HepG2 (cell line): ENCODE results near the gene HDAC3. TPM values are rescaled to one million over a fixed set of nuclear protein-coding genes. Genes with fewer than 3 reads are reported as not detected.

Source experiments
- CEBPG ChIP-seq: IDR thresholded peaks from 2 replicates; pipeline ENCODE4 v1.6.1; 2016
- ELF3 ChIP-seq: IDR thresholded peaks from 2 replicates; pipeline ENCODE4 v1.6.1; 2016; ENCODE audit warnings: missing genetic modification reagents, missing compliant biosample characterization
- HNRNPUL1 ChIP-seq: fragments of 200-400 bp; formaldehyde crosslinking; IDR thresholded peaks from 2 replicates; pipeline ENCODE4 v1.6.1; 2017; ENCODE audit warnings: low read depth, mild to moderate bottlenecking, low read length, moderate library complexity
- KLF12 ChIP-seq: sonication (generic); formaldehyde crosslinking; IDR thresholded peaks from 2 replicates; pipeline ENCODE4 v1.4.0; 2020; ENCODE audit warnings: missing genetic modification reagents, borderline replicate concordance
- POGZ ChIP-seq: sonication (generic); formaldehyde crosslinking; IDR thresholded peaks from 2 replicates; pipeline ENCODE4 v1.4.0; 2020; ENCODE audit warnings: mild to moderate bottlenecking, missing genetic modification reagents
- POLR2G ChIP-seq: fragments of 200-400 bp; formaldehyde crosslinking; IDR thresholded peaks from 2 replicates; pipeline ENCODE4 v1.6.1; 2018; ENCODE audit warnings: mild to moderate bottlenecking, low read depth, low read length, moderate library complexity
- SIN3A ChIP-seq: IDR thresholded peaks from 2 replicates; pipeline ENCODE4 v1.6.1; 2011; ENCODE audit warnings: low read depth, mild to moderate bottlenecking, control low read depth, low read length, borderline replicate concordance
- TFDP1 ChIP-seq: IDR thresholded peaks from 2 replicates; pipeline ENCODE4 v1.6.1; 2016; ENCODE audit warnings: missing compliant biosample characterization, missing genetic modification reagents, borderline replicate concordance
- U2AF1 ChIP-seq: fragments of 200-400 bp; formaldehyde crosslinking; optimal IDR thresholded peaks from 2 replicates; pipeline ENCODE3; 2017; ENCODE audit warnings: mild to moderate bottlenecking, low read depth, low read length
- ZNF354B ChIP-seq: sonication (generic); formaldehyde crosslinking; IDR thresholded peaks from 2 replicates; pipeline ENCODE4 v1.8.0; 2022; ENCODE audit warnings: mild to moderate bottlenecking, missing genetic modification reagents
- ZNF616 ChIP-seq: sonication (generic); formaldehyde crosslinking; IDR thresholded peaks from 2 replicates; pipeline ENCODE4 v1.5.0; 2020; ENCODE audit warnings: low read depth, mild to moderate bottlenecking, missing genetic modification reagents
- ZNF660 ChIP-seq: sonication (generic); formaldehyde crosslinking; IDR thresholded peaks from 2 replicates; pipeline ENCODE4 v1.5.1; 2020; ENCODE audit warnings: mild to moderate bottlenecking, low read depth, missing genetic modification reagents, borderline replicate concordance
- polyA plus RNA-seq, 8 experiments: library from polyadenylated mRNA; depleted of rRNA in 3 of 8; stranded (reverse) in 7 of 8; unstranded in 1 of 8; fragments of >200 nt; fragmentation: Illumina TruSeq in 4 of 8; extraction: Trizol in 4 of 8; gene quantifications; 2 replicates each; pipeline versions ENCODE4 v1.2.1 to v1.2.3, GENCODE V29; 2011 to 2016; ENCODE audit warnings: low read depth in 4 of 8, missing spikeins in 1 of 8, mixed read lengths in 1 of 8; ENCODE audit not compliant: insufficient read depth in 1 of 8
- total RNA-seq, 5 experiments: library from RNA; depleted of rRNA; stranded (reverse); fragments of >200 nt; fragmentation: Illumina TruSeq; extraction: Trizol; gene quantifications; 2 replicates each; pipeline ENCODE4 v1.2.3, GENCODE V29; 2016; ENCODE audit warnings: low read depth in 1 of 5
- TF ChIP-seq, protein P1 (sequence below): sonication (generic); formaldehyde crosslinking; IDR thresholded peaks from 2 replicates; pipeline ENCODE4 v1.4.0; 2020; ENCODE audit warnings: mild to moderate bottlenecking, missing genetic modification reagents
- TF ChIP-seq, protein P2 (sequence below): sonication (generic); formaldehyde crosslinking; IDR thresholded peaks from 2 replicates; pipeline ENCODE4 v1.5.0; 2020; ENCODE audit warnings: mild to moderate bottlenecking, missing genetic modification reagents
- TF ChIP-seq, protein P3 (sequence below): sonication (generic); formaldehyde crosslinking; IDR thresholded peaks from 2 replicates; pipeline ENCODE4 v1.8.1; 2023; ENCODE audit warnings: missing genetic modification reagents, mild to moderate bottlenecking, borderline replicate concordance

Gene HDAC3
- total and polyA plus RNA-seq, 2 of the 13 experiments (the other 11 are each of a cell fraction or from before 2014, with no cell fraction given), result 84.0 to 94.1 TPM

- TF ChIP-seq, protein P1, sequence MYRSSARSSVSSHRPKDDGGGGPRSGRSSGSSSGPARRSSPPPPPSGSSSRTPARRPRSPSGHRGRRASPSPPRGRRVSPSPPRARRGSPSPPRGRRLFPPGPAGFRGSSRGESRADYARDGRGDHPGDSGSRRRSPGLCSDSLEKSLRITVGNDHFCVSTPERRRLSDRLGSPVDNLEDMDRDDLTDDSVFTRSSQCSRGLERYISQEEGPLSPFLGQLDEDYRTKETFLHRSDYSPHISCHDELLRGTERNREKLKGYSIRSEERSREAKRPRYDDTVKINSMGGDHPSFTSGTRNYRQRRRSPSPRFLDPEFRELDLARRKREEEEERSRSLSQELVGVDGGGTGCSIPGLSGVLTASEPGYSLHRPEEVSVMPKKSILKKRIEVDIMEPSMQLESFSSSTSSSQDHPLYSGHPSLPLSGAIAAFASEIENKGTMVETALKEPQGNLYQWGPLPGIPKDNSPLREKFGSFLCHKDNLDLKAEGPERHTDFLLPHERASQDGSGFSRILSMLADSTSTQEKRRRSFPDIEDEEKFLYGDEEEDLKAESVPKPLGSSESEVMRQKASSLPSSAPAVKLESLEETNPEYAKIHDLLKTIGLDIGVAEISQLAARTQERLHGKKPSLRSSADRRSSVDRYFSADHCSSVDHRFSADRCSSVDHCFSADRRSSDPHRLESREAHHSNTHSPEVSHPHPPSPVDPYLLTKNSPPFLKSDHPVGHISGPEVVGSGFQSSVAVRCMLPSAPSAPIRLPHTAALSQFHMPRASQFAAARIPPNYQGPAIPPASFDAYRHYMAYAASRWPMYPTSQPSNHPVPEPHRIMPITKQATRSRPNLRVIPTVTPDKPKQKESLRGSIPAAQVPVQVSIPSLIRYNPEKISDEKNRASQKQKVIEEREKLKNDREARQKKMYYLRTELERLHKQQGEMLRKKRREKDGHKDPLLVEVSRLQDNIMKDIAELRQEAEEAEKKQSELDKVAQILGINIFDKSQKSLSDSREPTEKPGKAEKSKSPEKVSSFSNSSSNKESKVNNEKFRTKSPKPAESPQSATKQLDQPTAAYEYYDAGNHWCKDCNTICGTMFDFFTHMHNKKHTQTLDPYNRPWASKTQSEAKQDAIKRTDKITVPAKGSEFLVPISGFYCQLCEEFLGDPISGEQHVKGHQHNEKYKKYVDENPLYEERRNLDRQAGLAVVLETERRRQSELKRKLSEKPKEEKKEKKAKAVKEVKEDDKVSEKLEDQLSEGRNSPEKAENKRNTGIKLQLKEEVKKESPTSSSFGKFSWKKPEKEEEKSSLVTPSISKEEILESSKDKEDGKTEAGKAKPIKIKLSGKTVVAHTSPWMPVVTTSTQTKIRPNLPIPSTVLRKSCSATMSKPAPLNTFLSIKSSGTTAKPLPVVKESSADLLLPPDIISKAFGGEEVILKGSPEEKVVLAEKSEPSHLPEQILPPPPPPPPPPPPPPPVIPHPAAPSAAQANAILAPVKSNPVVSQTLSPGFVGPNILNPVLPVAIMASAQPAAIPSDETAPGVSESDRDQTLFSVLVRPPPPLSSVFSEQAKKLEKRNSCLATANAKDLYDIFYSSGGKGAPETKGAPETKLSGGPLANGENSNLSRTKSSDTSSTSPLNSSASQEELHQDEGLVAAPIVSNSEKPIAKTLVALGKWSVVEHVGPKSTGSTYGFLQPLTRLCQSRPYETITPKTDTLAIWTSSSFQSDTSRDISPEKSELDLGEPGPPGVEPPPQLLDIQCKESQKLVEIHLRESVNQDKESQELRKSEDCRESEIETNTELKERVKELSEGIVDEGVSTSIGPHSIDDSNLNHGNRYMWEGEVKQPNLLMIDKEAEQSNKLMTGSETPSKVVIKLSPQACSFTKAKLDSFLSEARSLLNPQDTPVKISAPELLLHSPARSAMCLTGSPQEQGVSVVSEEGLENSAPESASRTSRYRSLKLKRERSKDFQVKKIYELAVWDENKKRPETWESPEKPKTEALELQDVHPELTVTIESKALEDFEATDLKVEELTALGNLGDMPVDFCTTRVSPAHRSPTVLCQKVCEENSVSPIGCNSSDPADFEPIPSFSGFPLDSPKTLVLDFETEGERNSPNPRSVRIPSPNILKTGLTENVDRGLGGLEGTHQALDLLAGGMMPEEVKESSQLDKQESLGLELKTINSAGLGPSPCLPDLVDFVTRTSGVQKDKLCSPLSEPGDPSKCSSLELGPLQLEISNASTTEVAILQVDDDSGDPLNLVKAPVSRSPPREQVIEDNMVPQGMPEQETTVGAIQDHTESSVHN, result peak; percentile 69; the same call in 1 of the 2 replicates
- TF ChIP-seq, protein P2, sequence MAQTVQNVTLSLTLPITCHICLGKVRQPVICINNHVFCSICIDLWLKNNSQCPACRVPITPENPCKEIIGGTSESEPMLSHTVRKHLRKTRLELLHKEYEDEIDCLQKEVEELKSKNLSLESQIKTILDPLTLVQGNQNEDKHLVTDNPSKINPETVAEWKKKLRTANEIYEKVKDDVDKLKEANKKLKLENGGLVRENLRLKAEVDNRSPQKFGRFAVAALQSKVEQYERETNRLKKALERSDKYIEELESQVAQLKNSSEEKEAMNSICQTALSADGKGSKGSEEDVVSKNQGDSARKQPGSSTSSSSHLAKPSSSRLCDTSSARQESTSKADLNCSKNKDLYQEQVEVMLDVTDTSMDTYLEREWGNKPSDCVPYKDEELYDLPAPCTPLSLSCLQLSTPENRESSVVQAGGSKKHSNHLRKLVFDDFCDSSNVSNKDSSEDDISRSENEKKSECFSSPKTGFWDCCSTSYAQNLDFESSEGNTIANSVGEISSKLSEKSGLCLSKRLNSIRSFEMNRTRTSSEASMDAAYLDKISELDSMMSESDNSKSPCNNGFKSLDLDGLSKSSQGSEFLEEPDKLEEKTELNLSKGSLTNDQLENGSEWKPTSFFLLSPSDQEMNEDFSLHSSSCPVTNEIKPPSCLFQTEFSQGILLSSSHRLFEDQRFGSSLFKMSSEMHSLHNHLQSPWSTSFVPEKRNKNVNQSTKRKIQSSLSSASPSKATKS (CRISPR knock-in tag), result no peak
- peak; percentile 48; the same call in 1 of the 2 replicates for TF ChIP-seq HNRNPUL1
- peak; percentile 73 for TF ChIP-seq POLR2G
- peak; percentile 97 for TF ChIP-seq POGZ
- no peak for TF ChIP-seq ZNF354B (CRISPR knock-in tag)
- TF ChIP-seq ELF3 (CRISPR knock-in tag), result peak; percentile 61
- TF ChIP-seq SIN3A, result no peak; the same call in 1 of the 2 replicates
- 0 out of 2 replicates have a peak, but pooled peaks have one; percentile 6 for TF ChIP-seq CEBPG (CRISPR knock-in tag)
- peak; percentile 56; the same call in 1 of the 2 replicates for TF ChIP-seq ZNF616
- TF ChIP-seq, protein P3, sequence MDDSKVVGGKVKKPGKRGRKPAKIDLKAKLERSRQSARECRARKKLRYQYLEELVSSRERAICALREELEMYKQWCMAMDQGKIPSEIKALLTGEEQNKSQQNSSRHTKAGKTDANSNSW, result no peak
- no peak for TF ChIP-seq ZNF660 (CRISPR knock-in tag)
- peak; percentile 75; the same call in 1 of the 2 replicates for TF ChIP-seq KLF12 (CRISPR knock-in tag)
- peak; percentile 35 for TF ChIP-seq U2AF1
- peak; percentile 86; the same call in 1 of the 2 replicates for TF ChIP-seq TFDP1 (CRISPR knock-in tag)
Observed at GRCh38 chr5:141618804-141619554, 17.7 kb downstream of the HDAC3 start, which contains the start of gene DIAPH1 (continued).
